ENCODE results near the gene ZNF441.
"Not testable (repeated sequence)": the region's sequence is repeated elsewhere in the genome, so short reads cannot be mapped to it uniquely, and the experiment has no call there.

The ZNF441 gene

GRCh38 chr19:11766597-11767591 is at the start of gene ZNF441:
TSS of gene ZNF441 (plus strand) at chr19:11767000. CDS start at chr19:11767194, 194 bp downstream.
- DNase-seq, result peak; percentile 93

- no peak for DNase-seq
Measured at GRCh38 chr19:11721681-11722080, 45.1 kb upstream of the ZNF441 start.

- DNase-seq, result no peak
Measured at GRCh38 chr19:11722414-11722813, 44.4 kb upstream of the ZNF441 start.

GRCh38 chr19:11729586-11729985 is 37.2 kb upstream of the ZNF441 start:
- DNase-seq, result no peak

- DNase-seq, result no peak
Measured at GRCh38 chr19:11735375-11735774, 31.4 kb upstream of the ZNF441 start.

GRCh38 chr19:11736696-11737095 is 30.1 kb upstream of the ZNF441 start:
- no peak for DNase-seq

- no peak for DNase-seq
Measured at GRCh38 chr19:11737964-11738745, 28.6 kb upstream of the ZNF441 start.

- DNase-seq, result peak; percentile 99
Measured at GRCh38 chr19:11738746-11739620, 27.8 kb upstream of the ZNF441 start, which contains the start of gene ZNF823. TSS of gene ZNF823 (minus strand) at chr19:11738946. CDS start at chr19:11738819, 127 bp downstream.

- no peak for DNase-seq
Measured at GRCh38 chr19:11745869-11746268, 20.9 kb upstream of the ZNF441 start.

- no peak for DNase-seq
Measured at GRCh38 chr19:11747277-11747676, 19.5 kb upstream of the ZNF441 start.

- DNase-seq, result no peak
Measured at GRCh38 chr19:11749751-11750150, 17.0 kb upstream of the ZNF441 start.

GRCh38 chr19:11752244-11752736 is 14.5 kb upstream of the ZNF441 start:
- no peak for DNase-seq

GRCh38 chr19:11754663-11755062 is 12.1 kb upstream of the ZNF441 start:
- DNase-seq, result no peak

GRCh38 chr19:11756965-11757364 is 9.8 kb upstream of the ZNF441 start:
- no peak for DNase-seq

- DNase-seq, result no peak
Measured at GRCh38 chr19:11759805-11760204, 7.0 kb upstream of the ZNF441 start.

- DNase-seq, result no peak
Measured at GRCh38 chr19:11763117-11763516, 3.7 kb upstream of the ZNF441 start.

GRCh38 chr19:11763611-11764010 is 3.2 kb upstream of the ZNF441 start:
- no peak for DNase-seq

GRCh38 chr19:11767633-11768133 is 883 bp downstream of the ZNF441 start:
- DNase-seq, result no peak

GRCh38 chr19:11769995-11770394 is 3.2 kb downstream of the ZNF441 start:
- no peak for DNase-seq

- DNase-seq, result not testable (repeated sequence)
Measured at GRCh38 chr19:11771520-11771919, 4.7 kb downstream of the ZNF441 start.

GRCh38 chr19:11776669-11777068 is 9.9 kb downstream of the ZNF441 start:
- not testable (repeated sequence) for DNase-seq

GRCh38 chr19:11780431-11781020 is 13.7 kb downstream of the ZNF441 start:
- DNase-seq, result no peak

Measured in NCI-H774 (cell line).